ENCODE results near the gene LRIF1. TPM values are rescaled to one million over a fixed set of nuclear protein-coding genes. Genes with fewer than 3 reads are reported as not detected.

LRIF1 gene
- polyA plus RNA-seq, 1 donor (not counting 4 experiments of a cell fraction or from before 2014, with no cell fraction given) = 12.0 TPM

DNA sequence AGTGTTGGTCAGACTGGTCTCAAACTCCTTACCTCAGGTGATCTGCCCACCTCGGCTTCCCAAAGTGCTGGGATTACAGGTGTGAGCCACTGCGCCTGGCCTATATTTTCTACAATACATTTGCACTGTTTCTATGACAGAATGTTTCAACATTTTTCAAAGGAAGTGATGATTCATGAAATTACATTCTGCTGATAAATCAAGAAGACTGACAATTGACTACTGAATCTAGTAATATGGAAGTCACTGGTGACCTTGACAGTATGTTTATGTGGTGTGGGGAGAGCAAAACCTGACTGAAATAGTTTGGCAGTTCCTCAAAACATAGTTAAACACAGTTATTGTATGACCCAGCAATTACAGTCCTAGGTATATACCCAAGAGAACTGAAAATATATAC lies 18.1 kb downstream of the LRIF1 start:
- dilution Hi-C loops (cut with MboI; ENCODE audit: extremely low pct_ligation_motif_present, low sequenced_read_pairs) = no loop called here
- Histone ChIP-seq H4K20me1 (ENCODE audit: control insufficient read depth, extremely low read depth, insufficient read depth, low read length) (no peaks in the 10 kb centered on the region), H3K36me3 (ENCODE audit: control insufficient read depth in 2 of 2, extremely low read depth in 1 of 2, insufficient read depth in 2 of 2, low read length in 2 of 2) (peaks cover 2 to 4% of the 10 kb centered on the region in 2 experiments), H3K9me3 (ENCODE audit: control insufficient read depth, low read depth, low read length) (no peaks in the 10 kb centered on the region), H3K4me2 (ENCODE audit: control insufficient read depth, extremely low read depth, insufficient read depth, low read depth, low read length) (no peak overlapping the region), H3K9ac (ENCODE audit: control insufficient read depth, extremely low read depth, insufficient read depth, low read length) (no peak overlapping the region), H3K79me2 (ENCODE audit: control insufficient read depth, insufficient read depth, low read length) (no peaks in the 10 kb centered on the region), H3K27ac (ENCODE audit: control insufficient read depth, insufficient read depth, low read length) (no peak overlapping the region), H2AFZ (ENCODE audit: control insufficient read depth, low read length) (no peak overlapping the region), H3K9me1 (ENCODE audit: control insufficient read depth, extremely low read depth, insufficient read depth, low read length) (no peaks in the 10 kb centered on the region), H3K4me3 (ENCODE audit: control insufficient read depth in 2 of 3, extremely low read depth in 1 of 3, insufficient read depth in 2 of 3, low read depth in 1 of 3, low read length in 3 of 3) (no peak overlapping the region), H3K27me3 (ENCODE audit: control insufficient read depth, extremely low read depth, insufficient read depth, low read length) (no peaks in the 10 kb centered on the region), H3K4me1 (ENCODE audit: control insufficient read depth, extremely low read depth, insufficient read depth, low read length) (peaks cover 3% of the 10 kb centered on the region)
- DNase-seq (ENCODE audit: low read depth, low spot score) = no peak
- no peak for TF ChIP-seq EZH2 (IDR thresholded peaks at IDR 0.05; ENCODE audit: low read length)
- no peak for TF ChIP-seq CTCF (optimal IDR thresholded peaks at IDR 0.05 in 1 of 3, IDR thresholded peaks at IDR 0.05 in 1 of 3, conservative IDR thresholded peaks at IDR 0.05 in 1 of 3; ENCODE audit: extremely low read depth in 1 of 3, insufficient read depth in 2 of 3, low read length in 3 of 3)
- no peak for FAIRE-seq

DNA sequence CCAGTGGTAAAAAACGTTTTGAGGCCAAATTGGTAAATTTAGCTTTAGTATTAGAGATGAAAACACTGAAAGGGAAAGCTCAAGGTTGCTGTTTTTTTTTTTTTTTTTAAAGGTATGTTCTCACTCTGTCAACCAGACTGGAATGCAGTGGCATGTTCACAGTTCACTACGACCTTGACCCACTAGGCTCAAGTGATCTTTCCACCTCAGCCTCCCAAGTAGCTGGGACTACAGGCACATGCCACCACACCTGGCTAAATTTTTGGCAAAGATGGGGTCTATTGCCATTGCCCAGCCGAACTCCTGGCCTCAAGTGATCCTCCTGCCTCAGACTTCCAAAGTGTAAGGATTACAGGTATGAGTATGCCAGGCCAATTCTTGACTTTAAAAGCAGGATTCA lies 18.9 kb downstream of the LRIF1 start:
- DNase-seq (ENCODE audit: low read depth, low spot score) (no peak), FAIRE-seq (no peak)
- Histone ChIP-seq H3K79me2 (ENCODE audit: control insufficient read depth, insufficient read depth, low read length) (no peaks in the 10 kb centered on the region), H4K20me1 (ENCODE audit: control insufficient read depth, extremely low read depth, insufficient read depth, low read length) (no peaks in the 10 kb centered on the region), H3K4me2 (ENCODE audit: control insufficient read depth, extremely low read depth, insufficient read depth, low read depth, low read length) (no peak overlapping the region), H2AFZ (ENCODE audit: control insufficient read depth, low read length) (no peak overlapping the region), H3K36me3 (ENCODE audit: control insufficient read depth in 2 of 2, extremely low read depth in 1 of 2, insufficient read depth in 2 of 2, low read length in 2 of 2) (peaks cover 2 to 4% of the 10 kb centered on the region in 2 experiments), H3K4me3 (ENCODE audit: control insufficient read depth in 2 of 3, extremely low read depth in 1 of 3, insufficient read depth in 2 of 3, low read depth in 1 of 3, low read length in 3 of 3) (no peak overlapping the region), H3K9ac (ENCODE audit: control insufficient read depth, extremely low read depth, insufficient read depth, low read length) (no peak overlapping the region), H3K9me1 (ENCODE audit: control insufficient read depth, extremely low read depth, insufficient read depth, low read length) (no peaks in the 10 kb centered on the region), H3K9me3 (ENCODE audit: control insufficient read depth, low read depth, low read length) (no peaks in the 10 kb centered on the region), H3K27ac (ENCODE audit: control insufficient read depth, insufficient read depth, low read length) (no peak overlapping the region), H3K4me1 (ENCODE audit: control insufficient read depth, extremely low read depth, insufficient read depth, low read length) (peaks cover 3% of the 10 kb centered on the region), H3K27me3 (ENCODE audit: control insufficient read depth, extremely low read depth, insufficient read depth, low read length) (no peaks in the 10 kb centered on the region)
- TF ChIP-seq EZH2 (IDR thresholded peaks at IDR 0.05; ENCODE audit: low read length) = no peak
- TF ChIP-seq CTCF (optimal IDR thresholded peaks at IDR 0.05 in 1 of 3, IDR thresholded peaks at IDR 0.05 in 1 of 3, conservative IDR thresholded peaks at IDR 0.05 in 1 of 3; ENCODE audit: extremely low read depth in 1 of 3, insufficient read depth in 2 of 3, low read length in 3 of 3) = no peak
- dilution Hi-C loops (cut with MboI; ENCODE audit: extremely low pct_ligation_motif_present, low sequenced_read_pairs) = no loop called here
